Measurements from ENCODE around the gene MACROD2.

MACROD2 gene

DNA sequence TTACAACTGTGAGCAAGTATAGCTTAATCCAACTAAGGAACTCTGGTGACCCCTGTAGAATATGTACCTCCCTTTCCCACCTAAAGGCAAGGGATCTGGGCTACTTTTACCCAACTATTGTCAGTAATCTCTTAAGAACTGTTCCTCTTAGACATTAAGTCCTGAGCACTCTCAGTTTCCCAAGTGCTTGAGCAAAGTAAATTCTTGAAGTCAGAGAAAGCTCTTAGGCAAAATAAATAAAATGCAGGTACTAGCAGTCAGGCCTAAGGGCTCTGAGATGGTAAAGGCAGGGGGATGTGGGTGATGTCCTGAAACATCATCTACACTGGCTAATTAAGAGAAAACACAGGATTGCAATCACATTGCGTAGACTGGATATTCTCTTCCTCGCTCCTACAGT is 788.5 kb downstream of the MACROD2 start:
- DNase-seq = no peak

DNA sequence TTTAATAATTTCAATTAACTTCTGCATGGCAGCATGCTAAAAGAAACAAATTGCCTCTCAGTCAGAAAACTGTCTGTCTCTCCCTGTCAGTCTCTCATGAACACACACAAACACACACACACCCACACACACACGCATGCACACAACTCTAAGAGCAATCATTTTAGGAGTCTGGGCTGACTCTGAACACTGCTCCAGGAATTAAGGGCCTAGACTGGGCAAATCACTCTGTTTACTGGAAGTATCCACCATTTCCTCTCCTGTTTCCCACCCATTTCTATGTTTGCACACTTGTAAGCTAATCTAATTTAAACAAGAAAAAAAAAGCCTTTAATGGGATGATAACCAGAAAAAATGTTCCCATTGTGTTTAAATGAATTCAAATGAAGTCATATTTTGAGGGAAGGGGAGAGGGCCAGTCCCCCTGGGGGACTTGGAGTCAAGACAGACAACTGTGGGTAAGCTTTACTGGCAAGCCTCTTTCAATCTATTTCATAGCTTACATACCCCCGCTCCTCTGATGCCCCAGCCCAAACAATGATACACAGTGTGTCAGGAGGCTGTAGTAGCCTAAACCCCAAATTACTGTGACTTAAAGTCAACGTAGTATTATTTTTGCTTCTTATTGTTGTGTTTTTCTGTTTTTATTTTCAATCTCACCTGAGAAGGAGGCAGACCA is 789.9 kb downstream of the MACROD2 start:
- DNase-seq = no peak

DNA sequence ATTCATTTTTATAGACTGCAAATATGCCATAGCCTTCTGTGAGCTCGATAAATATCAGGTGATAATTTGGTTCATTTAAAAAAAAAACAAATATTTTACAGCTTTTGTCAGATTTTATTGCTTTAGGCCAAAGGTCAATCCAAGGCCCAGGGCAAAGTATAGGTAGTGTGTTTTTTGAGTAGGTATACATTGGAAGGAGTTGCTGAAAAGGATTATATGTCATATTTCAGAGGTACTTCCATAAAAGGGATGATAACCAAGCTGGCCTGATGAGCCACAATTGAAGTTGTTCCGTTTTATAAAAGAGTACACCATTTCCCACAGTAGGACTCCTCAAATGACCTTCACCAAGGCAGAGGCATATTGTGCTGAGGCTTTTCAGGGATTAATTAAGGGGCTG is 794.9 kb downstream of the MACROD2 start:
- DNase-seq = no peak

GRCh38 chr20:14790771-14791620 is 795.7 kb downstream of the MACROD2 start:
- no peak for DNase-seq

GRCh38 chr20:14792915-14793314 is 797.6 kb downstream of the MACROD2 start:
- no peak for DNase-seq

GRCh38 chr20:14799545-14800216 is 804.4 kb downstream of the MACROD2 start:
- no peak for DNase-seq

- DNase-seq = no peak
These were observed 805.5 kb downstream of the MACROD2 start for GRCh38 chr20:14800707-14801425.

DNA sequence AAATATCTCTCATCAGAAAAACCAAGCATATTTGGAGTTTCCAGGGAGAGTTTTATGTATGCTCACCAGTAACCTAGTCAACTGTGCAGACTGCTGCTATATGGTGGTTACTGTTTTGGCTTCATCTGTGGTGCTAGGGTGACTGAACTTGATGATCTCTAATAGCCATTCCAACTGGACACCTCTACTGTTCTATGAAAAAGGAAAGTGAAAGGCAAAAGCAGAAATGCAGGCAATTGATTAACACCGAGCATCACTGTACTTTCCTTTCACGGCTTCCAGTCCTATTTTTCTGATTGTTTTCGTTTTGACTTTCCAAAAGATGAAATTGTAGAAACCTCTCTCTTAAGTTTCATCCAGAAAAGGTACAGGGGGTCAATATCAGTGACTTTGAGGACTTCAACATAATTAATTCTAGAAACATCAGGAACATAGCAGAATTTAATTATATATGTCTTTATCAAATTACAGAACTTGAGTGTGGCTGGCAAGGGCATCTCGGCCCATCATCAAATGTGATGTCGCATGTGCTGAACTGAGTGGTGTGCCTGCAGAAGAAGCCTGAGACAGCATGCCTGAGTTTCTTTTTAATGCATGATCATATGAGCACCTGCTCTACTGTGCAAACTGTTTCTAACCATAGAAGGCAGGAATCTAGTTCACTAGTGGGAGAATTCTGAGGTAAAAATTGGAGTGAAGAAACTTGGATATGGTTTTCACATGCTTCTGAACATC is 806.4 kb downstream of the MACROD2 start:
- DNase-seq = no peak

DNA sequence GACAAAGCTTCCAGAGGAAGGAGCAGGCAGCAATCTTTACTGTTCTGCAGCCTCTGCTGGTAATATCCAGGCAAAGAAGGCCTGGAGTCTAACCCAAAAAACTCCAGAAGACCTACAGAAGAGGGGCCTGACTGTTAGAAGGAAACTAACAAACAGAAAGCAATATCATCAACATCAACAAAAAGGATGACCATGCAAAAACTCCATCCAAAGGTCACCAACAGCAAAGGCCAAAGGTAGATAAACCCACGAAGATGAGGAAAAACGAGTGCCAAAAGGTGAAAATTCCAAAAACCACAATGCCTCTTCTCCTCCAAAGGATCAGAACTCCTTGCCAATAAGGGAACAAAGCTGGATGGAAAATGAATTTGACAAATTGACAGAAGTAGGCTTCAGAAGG is 811.9 kb downstream of the MACROD2 start:
- no peak for DNase-seq

- DNase-seq = no peak
These were observed 820.0 kb downstream of the MACROD2 start for GRCh38 chr20:14815340-14815739.

DNA sequence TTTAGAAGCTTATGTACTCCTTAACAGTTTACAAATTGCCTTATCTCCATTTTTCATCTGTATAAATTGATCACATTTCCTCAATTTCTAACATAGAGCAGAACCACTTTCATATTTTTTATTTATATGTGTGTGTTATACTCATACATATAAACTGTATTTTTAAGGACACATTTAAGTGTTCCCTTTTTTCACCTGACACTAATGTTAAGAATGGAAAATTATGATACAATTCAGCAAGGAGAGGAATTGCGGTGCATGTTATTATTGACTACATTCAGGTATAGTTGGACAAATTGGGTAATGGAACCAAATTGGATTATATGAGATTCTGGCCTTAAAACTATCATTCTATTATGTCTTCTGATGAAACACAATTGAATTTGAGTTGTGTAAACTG is 821.2 kb downstream of the MACROD2 start:
- DNase-seq = no peak

- DNase-seq = no peak
These were observed 821.8 kb downstream of the MACROD2 start for GRCh38 chr20:14817101-14817500.

GRCh38 chr20:14820771-14821170 is 825.5 kb downstream of the MACROD2 start:
- no peak for DNase-seq

- DNase-seq = no peak
These were observed 825.9 kb downstream of the MACROD2 start for GRCh38 chr20:14821251-14821650.

- DNase-seq = no peak
These were observed 829.7 kb downstream of the MACROD2 start for GRCh38 chr20:14824996-14825395.

DNA sequence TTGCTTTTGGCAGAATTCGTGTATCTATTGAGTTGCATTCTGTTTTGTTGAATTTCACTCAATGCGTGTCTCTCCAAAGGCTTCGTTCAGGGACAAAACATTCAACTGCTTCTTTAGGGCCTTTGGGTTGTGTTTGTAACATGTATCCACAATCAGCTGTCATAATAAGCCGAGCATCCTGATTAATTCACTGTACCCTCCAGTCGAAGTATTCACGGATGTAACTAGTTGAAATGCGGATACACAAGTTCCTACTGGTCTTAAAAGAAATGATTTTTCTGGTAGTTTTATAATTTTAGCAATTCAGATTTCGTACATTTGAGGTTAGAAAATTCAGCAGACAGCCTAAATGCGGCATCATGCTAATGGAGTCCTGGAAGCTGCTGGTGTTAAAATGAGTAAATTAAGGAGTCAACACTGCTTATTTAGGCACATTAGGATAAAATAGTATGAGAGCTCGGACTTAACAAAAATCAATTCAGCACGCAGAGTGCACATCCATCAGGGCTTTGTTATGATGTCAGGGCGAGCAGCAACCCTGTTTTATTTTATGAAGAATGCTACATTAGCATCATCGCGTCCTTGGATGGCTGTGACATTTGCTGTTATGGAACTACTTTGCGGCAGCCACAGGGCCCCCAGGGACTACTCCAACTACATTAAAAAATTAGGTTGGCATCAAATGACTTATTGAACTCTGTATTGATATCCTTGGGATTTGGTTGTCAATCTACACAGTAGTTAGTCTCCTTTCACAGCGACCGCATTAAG is 831.4 kb downstream of the MACROD2 start:
- no peak for DNase-seq

- no peak for DNase-seq
These were observed 833.1 kb downstream of the MACROD2 start for GRCh38 chr20:14828459-14828858.

DNA sequence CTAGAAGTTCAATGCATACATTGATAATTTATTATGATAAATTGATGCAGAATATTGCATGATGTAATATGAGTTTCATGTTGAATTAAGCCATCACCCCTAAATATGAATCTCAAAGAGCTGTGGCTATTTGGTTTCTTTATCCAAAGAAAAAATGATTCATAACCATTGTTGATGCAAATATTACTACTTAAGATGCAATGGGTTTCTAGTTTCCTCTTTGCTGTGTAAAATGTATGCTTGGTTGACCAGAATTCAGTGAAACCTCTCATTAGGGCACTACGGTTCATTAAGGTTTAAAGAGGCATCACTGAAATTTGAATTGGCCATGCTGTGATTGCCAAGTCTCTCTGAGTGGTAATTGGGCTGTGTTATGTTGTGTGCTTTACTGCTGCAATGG is 834.6 kb downstream of the MACROD2 start:
- DNase-seq = no peak

- no peak for DNase-seq
These were observed 835.1 kb downstream of the MACROD2 start for GRCh38 chr20:14830466-14830865.

DNA sequence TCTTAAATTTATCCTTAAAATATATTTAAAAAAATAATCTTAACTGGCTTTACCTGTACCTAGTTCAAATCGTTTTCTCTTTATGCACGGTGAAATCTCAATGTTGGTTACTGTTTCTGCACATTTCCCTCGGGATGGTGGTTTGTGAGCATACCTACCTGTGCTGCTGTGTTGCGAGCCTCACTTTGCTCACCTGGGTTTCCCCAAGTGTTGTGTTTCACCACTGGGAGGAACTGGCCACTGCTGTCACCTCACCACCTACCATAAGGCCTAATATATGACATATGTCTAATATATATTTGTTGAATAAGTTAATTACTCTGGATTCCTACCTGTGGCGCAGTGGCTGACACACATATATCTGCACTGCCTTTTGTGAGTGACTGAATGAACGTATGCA is 835.6 kb downstream of the MACROD2 start:
- no peak for DNase-seq

DNA sequence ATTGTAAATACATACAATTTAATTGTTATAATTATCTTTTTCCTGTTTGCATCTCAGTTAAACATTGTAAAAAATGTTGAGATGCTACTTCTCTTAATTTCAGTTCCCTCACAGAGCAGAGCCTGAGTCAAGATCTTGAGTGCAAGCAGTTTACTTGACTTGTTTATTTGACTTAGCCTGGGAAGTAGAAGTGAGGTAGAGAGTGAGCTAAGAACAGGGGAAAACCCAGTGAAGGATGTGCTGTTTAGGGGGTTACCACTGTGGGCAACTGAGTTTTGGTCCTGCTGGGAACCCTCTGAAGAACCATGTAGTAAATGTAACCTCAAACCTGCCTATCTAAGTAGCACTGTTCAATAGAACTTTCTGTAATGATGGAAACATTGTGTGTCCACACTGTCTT is 837.3 kb downstream of the MACROD2 start:
- DNase-seq = no peak
